ENCODE measurements around the gene SGCA. TPM values are rescaled to one million over a fixed set of nuclear protein-coding genes. Genes with fewer than 3 reads are reported as not detected.

SGCA gene
- total RNA-seq, 1 experiment from 2014 or later = not detected

DNA sequence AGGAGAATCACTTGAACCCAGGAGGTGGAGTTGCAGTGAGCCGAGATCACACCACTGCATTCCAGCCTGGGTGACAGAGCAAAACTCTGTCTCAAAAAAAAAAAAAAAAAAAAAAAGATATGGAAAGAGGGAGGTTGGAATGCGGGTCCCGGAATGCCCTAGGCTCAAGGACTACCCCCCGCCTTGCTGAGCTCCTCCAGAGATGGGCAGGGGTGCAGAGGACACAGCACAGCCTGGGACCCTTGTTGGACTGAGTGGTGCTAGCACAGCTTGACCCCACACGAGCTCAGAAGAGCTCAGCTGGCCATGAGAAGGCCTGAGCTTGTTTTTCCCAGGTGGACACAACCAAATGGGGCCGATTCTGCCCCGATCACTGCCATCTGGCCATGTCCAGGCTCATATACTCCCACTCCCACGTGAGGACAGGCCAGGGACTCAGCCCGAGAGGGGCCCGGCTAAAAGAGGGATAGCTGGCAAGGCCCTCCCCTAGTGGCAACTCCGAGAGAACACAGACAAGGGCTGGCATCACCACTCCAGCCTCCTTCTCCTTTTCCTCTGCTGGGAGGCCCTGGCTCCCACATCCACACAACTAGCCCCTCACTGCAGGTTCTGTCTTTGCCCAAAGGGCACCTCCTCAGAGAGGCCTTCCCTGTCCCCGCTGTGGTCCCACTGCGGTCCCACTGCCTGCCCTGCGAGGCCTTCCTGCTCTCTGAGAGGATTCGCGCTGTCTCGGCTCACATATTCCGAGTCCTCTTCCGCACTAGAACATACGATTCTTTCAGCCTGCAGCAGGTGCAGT is 11.0 kb downstream of the SGCA start:
- no peaks in the 10 kb centered on the region for H3K9me2 ChIP-seq (ENCODE audit: insufficient read depth)
- H3K36me3 ChIP-seq (ENCODE audit: low read depth) = no peaks in the 10 kb centered on the region
- ChIA-PET POLR2A (ENCODE audit: unreplicated experiment) (interaction anchor here (0.6 kb wide), 1 partner anchor 121 kb away, joined by 15 read pairs; no protein-coding TSS in a partner anchor), CTCF (interaction anchor here (0.6 to 1.6 kb wide), 3 partner anchors 7 to 145 kb away, joined by 3 to 11 read pairs (median 8); no protein-coding TSS in a partner anchor)
- H3K79me2 ChIP-seq (ENCODE audit: low read depth) = no peaks in the 10 kb centered on the region
- no peak for DNase-seq
- TF ChIP-seq EZH2 (IDR thresholded peaks at IDR 0.05; ENCODE audit: low read depth) = no peak
- TF ChIP-seq, protein P1, sequence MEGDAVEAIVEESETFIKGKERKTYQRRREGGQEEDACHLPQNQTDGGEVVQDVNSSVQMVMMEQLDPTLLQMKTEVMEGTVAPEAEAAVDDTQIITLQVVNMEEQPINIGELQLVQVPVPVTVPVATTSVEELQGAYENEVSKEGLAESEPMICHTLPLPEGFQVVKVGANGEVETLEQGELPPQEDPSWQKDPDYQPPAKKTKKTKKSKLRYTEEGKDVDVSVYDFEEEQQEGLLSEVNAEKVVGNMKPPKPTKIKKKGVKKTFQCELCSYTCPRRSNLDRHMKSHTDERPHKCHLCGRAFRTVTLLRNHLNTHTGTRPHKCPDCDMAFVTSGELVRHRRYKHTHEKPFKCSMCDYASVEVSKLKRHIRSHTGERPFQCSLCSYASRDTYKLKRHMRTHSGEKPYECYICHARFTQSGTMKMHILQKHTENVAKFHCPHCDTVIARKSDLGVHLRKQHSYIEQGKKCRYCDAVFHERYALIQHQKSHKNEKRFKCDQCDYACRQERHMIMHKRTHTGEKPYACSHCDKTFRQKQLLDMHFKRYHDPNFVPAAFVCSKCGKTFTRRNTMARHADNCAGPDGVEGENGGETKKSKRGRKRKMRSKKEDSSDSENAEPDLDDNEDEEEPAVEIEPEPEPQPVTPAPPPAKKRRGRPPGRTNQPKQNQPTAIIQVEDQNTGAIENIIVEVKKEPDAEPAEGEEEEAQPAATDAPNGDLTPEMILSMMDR (conservative IDR thresholded peaks at IDR 0.05) = no peak
- no peaks in the 10 kb centered on the region for H4K20me1 ChIP-seq (ENCODE audit: insufficient read depth)
- H3K4me3 ChIP-seq = no peak overlapping the region
- no peaks in the 10 kb centered on the region for H3K27me3 ChIP-seq (ENCODE audit: insufficient read depth, low read depth)
- peaks cover 19% of the 10 kb centered on the region for H3K4me1 ChIP-seq (replicated peaks; ENCODE audit: insufficient read depth)
- no TSS peak for BruUV-seq (replicated peaks)
- H3F3A ChIP-seq (ENCODE audit: insufficient read depth, low read depth) = peaks cover 31% of the 10 kb centered on the region
- no peaks in the 10 kb centered on the region for H3K9me3 ChIP-seq (ENCODE audit: insufficient read depth, low read depth)
- no peak overlapping the region for H3K27ac ChIP-seq
- H2AFZ ChIP-seq = no peak overlapping the region
- intact Hi-C loops (cut with micrococcal nuclease; ENCODE audit: unreplicated experiment) = no loop called here
- no peak overlapping the region for H3K4me2 ChIP-seq

DNA sequence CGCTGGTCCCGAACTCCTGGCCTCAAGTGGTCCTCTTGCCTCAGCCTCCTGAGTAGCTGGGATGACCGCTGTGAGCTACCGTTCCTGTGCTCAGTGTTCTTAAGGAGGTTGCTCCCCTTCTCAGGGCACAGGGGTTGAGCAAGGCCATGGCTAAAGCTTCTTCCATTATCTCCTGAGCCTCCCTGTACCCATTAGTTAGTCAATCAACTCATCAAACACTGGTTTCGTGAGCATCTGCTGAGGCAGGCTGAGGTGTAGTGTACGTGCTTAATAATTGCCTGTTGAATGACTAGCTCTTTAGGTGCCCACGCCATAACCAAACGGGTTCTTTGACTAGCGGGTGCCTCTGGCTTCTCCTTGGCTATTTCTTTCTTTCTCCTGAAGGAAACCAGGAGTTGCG is 11.7 kb downstream of the SGCA start:
- no peaks in the 10 kb centered on the region for H3K79me2 ChIP-seq (ENCODE audit: low read depth)
- no peak overlapping the region for H3K4me3 ChIP-seq
- CTCF ChIA-PET = interaction anchor here (0.7 to 1.6 kb wide), 3 partner anchors 8 to 97 kb away, joined by 4 to 11 read pairs (median 5); partner anchors contain the start of gene TMEM92
- H3K4me2 ChIP-seq = peak overlapping the region; percentile 70
- H3K27me3 ChIP-seq (ENCODE audit: insufficient read depth, low read depth) = no peaks in the 10 kb centered on the region
- H3K4me1 ChIP-seq (replicated peaks; ENCODE audit: insufficient read depth) = peaks cover 18% of the 10 kb centered on the region
- DNase-seq = no peak
- H3F3A ChIP-seq (ENCODE audit: insufficient read depth, low read depth) = peaks cover 31% of the 10 kb centered on the region
- H3K9me2 ChIP-seq (ENCODE audit: insufficient read depth) = no peaks in the 10 kb centered on the region
- no peaks in the 10 kb centered on the region for H3K9me3 ChIP-seq (ENCODE audit: insufficient read depth, low read depth)
- POLR2A ChIA-PET (ENCODE audit: unreplicated experiment) = no interaction called here
- peak overlapping the region; percentile 22; the same call in 1 of the 2 replicates for H3K27ac ChIP-seq
- intact Hi-C loops (cut with micrococcal nuclease; ENCODE audit: unreplicated experiment) = no loop called here
- H2AFZ ChIP-seq = no peak overlapping the region
- TF ChIP-seq, protein P1 (conservative IDR thresholded peaks at IDR 0.05) = no peak
- TF ChIP-seq EZH2 (IDR thresholded peaks at IDR 0.05; ENCODE audit: low read depth) = no peak
- H3K36me3 ChIP-seq (ENCODE audit: low read depth) = no peaks in the 10 kb centered on the region
- no peaks in the 10 kb centered on the region for H4K20me1 ChIP-seq (ENCODE audit: insufficient read depth)
- no TSS peak for BruUV-seq (replicated peaks)

- peaks cover 18% of the 10 kb centered on the region for H3K4me1 ChIP-seq (replicated peaks; ENCODE audit: insufficient read depth)
- POLR2A ChIA-PET (ENCODE audit: unreplicated experiment) = interaction anchor here (0.8 kb wide), 1 partner anchor 325 kb away, joined by 4 read pairs; no protein-coding TSS in a partner anchor
- H4K20me1 ChIP-seq (ENCODE audit: insufficient read depth) = no peaks in the 10 kb centered on the region
- H3K27me3 ChIP-seq (ENCODE audit: insufficient read depth, low read depth) = no peaks in the 10 kb centered on the region
- TF ChIP-seq, protein P1 (conservative IDR thresholded peaks at IDR 0.05) = peak; percentile 76
- TF ChIP-seq EZH2 (IDR thresholded peaks at IDR 0.05; ENCODE audit: low read depth) = no peak
- peaks cover 31% of the 10 kb centered on the region for H3F3A ChIP-seq (ENCODE audit: insufficient read depth, low read depth)
- H3K4me2 ChIP-seq = peak overlapping the region; percentile 70
- no peaks in the 10 kb centered on the region for H3K9me3 ChIP-seq (ENCODE audit: insufficient read depth, low read depth)
- H3K27ac ChIP-seq = peak overlapping the region; percentile 32
- intact Hi-C loops (cut with micrococcal nuclease; ENCODE audit: unreplicated experiment) = loop anchor here (1.0 kb wide), 1 partner anchor 21 kb away; no protein-coding TSS in a partner anchor
- BruUV-seq (replicated peaks) = no TSS peak
- H3K36me3 ChIP-seq (ENCODE audit: low read depth) = no peaks in the 10 kb centered on the region
- no peaks in the 10 kb centered on the region for H3K9me2 ChIP-seq (ENCODE audit: insufficient read depth)
- CTCF ChIA-PET = interaction anchor here (0.6 to 1.6 kb wide), 8 partner anchors 9 to 541 kb away, joined by 3 to 11 read pairs (median 4); partner anchors contain the start of genes LUC7L3 and TMEM92
- H2AFZ ChIP-seq = 0 out of 2 replicates have a peak overlapping the region, but pooled peaks have one; percentile 46
- peak; percentile 92 to 93 for DNase-seq
- peak overlapping the region; percentile 5; the same call in 1 of the 2 replicates for H3K4me3 ChIP-seq
- H3K79me2 ChIP-seq (ENCODE audit: low read depth) = no peaks in the 10 kb centered on the region
Observed at GRCh38 chr17:50177983-50178834, 12.4 kb downstream of the SGCA start.

Measured in PC-9 (cell line).